ENCODE data around the gene C6orf62. TPM values are rescaled to one million over a fixed set of nuclear protein-coding genes. Genes with fewer than 3 reads are reported as not detected.
"Not testable (repeated sequence)": the region's sequence is repeated elsewhere in the genome, so short reads cannot be mapped to it uniquely, and the experiment has no call there.

The C6orf62 gene
- total RNA-seq, 1 donor from 2014 or later = 63.0 TPM

DNA sequence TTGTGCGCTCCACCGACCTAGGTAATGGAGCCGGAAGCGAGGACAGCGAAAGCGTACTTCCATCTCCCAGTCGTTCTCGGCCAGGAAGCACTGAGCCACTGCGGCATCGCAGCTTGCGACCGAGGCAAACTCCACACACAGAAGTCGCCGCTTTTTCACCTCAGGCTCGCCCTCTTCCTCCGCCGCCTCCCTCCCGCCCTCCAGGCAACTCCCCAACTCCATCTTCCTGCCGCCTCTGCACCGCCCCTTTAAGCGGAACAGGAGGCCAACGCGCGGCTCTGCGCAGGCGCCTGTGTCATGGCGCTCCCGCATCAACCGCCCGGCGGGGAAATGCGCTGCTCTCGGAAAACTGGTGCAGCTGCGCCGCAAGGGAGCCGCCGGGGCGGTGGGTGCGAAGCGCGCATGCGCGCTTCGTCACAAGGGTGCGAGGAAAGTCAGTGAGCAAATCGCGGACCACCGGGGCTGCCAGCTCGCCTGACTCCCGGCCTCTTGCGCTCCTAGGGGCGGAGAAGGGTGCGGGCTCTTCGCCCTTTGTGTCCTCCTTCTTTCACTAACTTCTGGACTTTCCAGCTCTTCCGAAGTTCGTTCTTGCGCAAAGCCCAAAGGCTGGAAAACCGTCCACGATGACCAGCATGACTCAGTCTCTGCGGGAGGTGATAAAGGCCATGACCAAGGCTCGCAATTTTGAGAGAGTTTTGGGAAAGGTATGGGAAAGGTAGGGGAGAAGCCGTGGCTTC is 52.1 kb downstream of the C6orf62 start, which contains the start of the genes ACOT13 and TDP2:
ACOT13 (plus strand) TSS at position 437 of the 737 bp plus-strand sequence; CDS start at position 624, 187 bp downstream.
TDP2 (minus strand) TSS at position 259 of the 737 bp plus-strand sequence; CDS start at position 222, 37 bp downstream.
- ATAC-seq = peak; percentile 99

DNA sequence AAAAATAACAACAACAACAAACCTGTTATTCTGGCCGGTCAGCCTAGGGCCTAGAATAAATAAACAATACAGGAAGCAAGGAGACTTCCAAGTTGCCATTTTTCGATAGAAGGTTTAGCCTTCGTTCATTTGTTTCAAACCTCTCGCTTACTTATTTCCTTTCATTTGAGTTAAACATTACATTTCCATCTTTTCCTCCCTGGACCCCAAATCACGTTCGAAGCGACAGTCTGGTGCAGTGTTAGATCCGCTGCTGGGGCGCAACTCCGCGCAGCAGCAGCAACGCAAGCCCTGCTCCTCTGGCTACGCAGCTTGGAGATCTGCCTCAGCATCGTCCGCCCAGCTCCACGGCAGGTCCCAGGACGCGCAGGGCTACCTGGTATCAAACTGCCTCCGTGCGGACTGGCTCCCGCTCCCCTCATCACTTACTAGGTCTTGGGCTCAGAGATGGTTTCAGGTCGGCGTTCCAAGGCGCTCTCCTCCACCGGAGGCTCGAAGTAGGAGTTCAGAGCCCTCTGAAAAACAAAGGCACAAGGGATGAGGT is 52.8 kb downstream of the C6orf62 start:
- ATAC-seq = peak; percentile 57

DNA sequence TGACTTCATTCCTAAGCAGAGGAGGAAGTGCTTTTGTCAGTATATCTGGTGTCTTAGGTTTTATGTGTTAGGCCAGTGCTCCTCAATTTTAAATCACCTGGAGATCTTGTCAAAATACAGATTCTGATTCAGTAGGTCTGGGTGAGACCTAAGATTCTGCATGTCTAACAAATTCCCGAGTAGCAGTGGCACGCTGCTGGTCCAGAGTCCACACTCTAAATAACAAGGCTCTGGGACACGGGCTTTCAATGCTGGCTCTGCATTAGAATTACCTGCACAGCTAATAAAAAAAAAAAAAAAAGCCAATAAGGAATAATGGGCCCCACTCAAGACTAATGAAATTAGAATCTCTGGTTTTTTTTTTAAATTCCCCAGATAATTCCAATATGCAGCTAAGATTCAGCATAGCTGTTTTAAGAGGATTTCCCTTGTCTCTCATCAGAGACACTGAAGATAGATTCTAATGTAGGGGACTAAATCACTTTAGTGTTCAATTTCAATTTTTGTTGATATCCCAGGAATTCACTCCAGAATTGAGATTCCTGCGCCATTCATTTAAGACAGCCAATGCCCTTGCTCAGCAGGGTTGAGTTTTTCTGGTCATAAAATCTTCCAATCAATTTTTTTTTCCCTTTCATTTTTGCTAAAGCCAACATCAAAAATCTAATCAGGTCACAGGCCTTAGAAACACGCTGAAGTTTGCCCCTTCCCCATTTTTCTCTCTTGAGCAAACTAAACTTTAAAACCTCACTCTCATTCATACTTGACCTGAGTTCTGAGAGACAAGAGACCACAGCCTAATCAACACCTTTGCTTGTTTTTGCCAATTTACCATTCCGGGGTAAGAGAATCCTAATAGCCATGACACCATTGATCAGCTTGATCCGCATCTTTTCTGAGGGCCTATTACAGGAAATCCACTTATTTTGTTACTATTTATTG is 54.6 kb downstream of the C6orf62 start:
- ATAC-seq = no peak

DNA sequence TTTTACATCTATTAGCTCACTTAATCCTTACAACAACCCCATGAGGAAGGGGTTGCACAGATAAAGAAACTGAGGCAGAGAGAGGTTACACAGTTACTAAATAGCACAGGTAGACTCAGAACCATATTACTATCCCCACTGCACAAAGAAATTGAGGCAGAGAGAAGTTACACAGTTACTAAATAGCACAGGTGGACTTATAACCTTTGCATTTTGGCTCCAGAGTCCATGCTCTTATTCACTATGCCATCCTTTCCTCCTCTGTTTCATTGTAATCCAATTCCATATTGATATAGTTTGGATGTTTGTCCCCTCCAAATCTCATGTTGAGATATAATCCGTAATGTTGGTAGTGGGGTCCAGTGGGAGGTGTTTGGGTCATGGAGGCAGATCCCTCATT is 55.8 kb downstream of the C6orf62 start:
- ATAC-seq = no peak

DNA sequence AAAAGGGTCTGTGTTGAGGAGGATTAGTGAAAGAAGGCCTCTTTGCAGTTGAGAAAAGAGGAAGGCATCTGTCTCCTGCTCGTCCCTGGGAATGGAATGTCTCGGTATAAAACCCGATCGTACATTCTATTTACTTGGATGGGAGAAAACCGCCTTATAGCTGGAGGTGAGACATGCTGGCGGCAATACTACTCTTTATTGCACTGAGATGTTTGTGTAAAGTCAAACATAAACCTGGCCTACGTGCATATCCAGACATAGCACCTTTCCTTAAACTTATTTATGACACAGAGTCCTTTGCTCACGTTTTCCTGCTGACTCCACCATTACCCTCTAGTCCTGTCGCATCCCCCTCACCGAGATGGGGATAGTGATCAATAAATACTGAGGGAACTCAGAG is 56.7 kb downstream of the C6orf62 start:
- no peak for ATAC-seq

DNA sequence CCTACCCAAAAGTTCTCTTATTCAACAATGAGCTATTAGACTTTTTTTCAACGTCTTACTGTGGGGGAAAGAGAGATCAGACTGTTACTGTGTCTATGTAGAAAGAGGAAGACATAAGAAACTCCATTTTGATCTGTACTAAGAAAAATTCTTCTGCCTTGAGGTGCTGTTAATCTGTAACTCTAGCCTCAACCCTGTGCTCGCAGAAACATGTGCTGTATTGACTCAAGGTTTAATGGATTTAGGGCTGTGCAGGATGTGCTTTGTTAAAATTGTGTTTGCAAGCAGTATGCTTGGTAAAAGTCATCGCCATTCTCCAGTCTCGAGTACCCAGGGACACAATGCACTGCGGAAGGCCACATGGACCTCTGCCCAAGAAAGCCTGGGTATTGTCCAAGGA is 57.2 kb downstream of the C6orf62 start:
- ATAC-seq = not testable (repeated sequence)

DNA sequence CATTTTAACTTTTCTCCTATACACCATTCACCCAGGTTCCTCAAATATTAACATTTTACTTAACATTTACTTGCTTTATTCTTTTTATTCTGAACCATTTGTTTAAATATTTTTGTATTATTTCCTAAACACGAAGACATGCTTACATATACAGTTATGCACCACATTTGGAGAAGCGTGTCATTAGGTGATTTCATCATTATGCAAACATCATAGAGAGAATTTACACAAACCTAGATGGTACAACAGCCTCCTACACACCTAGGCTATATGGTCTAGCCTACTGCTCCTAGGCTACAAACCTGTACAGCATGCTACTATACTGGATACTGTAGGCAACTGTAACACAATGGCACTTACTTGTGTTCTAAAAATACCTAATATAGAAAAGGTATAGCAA is 58.8 kb downstream of the C6orf62 start:
- no peak for ATAC-seq

DNA sequence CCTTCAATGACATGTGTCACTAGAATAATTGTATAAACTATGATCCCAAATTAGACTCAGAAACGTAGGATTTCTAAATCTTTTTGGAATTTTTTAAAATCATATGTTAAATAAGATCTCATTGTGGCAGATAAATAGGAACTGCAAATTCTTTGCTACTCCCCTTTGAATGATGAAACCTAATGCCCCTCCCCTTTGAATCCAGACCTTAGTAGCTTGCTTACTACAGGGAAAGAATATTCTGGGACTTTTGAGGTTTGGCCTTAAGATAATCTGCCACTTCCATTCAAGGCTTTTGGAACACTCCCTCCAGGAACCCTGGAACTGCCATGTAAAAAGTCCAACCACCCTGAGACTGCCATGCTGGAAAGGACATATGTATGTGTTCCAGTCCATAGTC is 59.4 kb downstream of the C6orf62 start:
- ATAC-seq = no peak

DNA sequence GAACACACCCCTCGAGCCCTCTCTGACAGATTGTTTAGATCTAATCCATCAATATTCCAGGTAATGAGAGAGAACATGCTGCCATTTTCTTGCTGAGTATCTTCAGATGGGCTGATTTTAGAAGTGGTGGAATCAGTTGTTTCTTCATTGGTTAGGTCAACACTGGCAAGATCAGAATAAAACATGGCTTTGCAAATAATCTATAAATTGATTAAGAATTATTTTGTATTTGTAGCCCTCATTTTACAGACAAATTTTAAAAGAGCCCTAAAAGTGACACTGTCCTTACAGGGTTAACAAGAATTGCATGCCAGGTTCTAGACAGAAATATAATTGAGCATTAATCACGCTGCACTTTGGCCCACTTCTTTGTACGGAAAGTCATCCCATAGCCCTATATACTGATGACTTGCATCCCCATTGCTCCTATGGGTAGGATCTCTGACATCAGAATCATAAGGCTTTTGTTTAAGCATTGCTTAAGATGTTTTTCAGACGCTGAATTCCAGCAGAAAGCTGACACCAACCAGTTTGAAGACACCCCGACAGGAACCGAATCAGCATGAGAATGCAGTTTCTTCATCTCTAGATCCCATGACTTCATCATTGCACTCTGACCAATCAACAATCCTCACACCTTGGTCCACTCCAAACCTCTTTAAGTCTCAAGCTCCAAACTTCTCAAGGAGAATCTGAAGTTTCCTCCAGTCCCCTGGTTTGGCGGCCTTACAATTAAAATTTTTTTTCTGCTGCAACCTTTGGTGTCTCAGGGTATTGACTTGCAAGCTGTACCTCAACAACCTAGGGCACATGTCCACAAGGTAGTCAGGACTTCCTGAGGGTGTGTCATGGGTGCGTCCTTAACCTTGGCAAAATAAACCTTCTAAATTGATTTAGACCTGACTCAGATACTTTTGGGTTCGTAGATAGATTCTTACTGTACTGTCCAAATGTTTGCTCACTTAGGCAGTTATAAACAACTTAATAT is 60.1 kb downstream of the C6orf62 start:
- ATAC-seq = peak; percentile 61

DNA sequence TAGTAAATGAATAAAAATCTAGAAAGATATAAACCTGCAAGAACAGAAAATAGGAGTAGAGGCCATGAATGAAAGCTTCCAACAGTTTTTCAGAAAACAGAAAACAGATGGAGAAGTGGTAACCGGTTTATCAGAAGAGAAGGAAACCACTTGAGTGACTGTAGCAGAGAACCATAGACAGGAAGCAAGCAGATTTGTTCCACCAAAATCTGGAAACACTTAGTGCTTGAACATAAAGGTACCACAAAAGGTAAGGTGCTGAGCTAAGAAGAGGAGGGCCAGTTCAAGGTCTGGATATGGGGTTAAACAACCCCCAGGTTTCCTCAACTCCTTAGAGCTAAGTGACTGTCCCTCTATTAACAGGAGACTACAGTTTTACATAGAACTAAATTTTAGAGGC is 63.7 kb downstream of the C6orf62 start:
- ATAC-seq = no peak

Other genes with a start within 250 kb of the C6orf62 start
- 1.4 TPM for gene GPLD1, start 229.6 kb downstream of the C6orf62 start, total RNA-seq
- gene ALDH5A1, start 224.2 kb downstream of the C6orf62 start, total RNA-seq = 13.4 TPM
- gene KIAA0319, start 73.0 kb downstream of the C6orf62 start, total RNA-seq = not detected
- 16.1 TPM for gene TDP2, start 52.3 kb downstream of the C6orf62 start, total RNA-seq
- 11.2 TPM for gene ACOT13, start 52.1 kb downstream of the C6orf62 start, total RNA-seq
- gene GMNN, start 55.8 kb upstream of the C6orf62 start, total RNA-seq = 14.9 TPM
- gene ARMH2, start 79.8 kb upstream of the C6orf62 start, total RNA-seq = not detected
- gene RIPOR2, start 216.8 kb upstream of the C6orf62 start, total RNA-seq = 2.1 TPM

Measured in esophagus mucosa (tissue), 1 donor.